GM12801 (cell line): ENCODE data around the gene NSD1.

ENCODE experiments used
- CTCF ChIP-seq: IDR thresholded peaks from one replicate; pipeline ENCODE4 v1.5.1; 2011; ENCODE audit warnings: control low read depth; ENCODE audit not compliant: insufficient read length; ENCODE audit errors: extremely low read depth

The NSD1 gene

GRCh38 chr5:177314376-177315342, 181.1 kb downstream of the NSD1 start:
- TF ChIP-seq CTCF = no peak

GRCh38 chr5:177315411-177315810, 181.8 kb downstream of the NSD1 start:
- TF ChIP-seq CTCF = no peak

GRCh38 chr5:177316005-177316404, 182.4 kb downstream of the NSD1 start:
- no peak for TF ChIP-seq CTCF

GRCh38 chr5:177317959-177318377, 184.4 kb downstream of the NSD1 start:
- TF ChIP-seq CTCF = peak; percentile 71

- TF ChIP-seq CTCF = no peak
These were observed 186.5 kb downstream of the NSD1 start for GRCh38 chr5:177319913-177320588.

GRCh38 chr5:177320879-177321278, 187.3 kb downstream of the NSD1 start:
- TF ChIP-seq CTCF = no peak

- no peak for TF ChIP-seq CTCF
These were observed 192.4 kb downstream of the NSD1 start for GRCh38 chr5:177325868-177326381.
